ENCODE data around the gene OR52B6. TPM values are rescaled to one million over a fixed set of nuclear protein-coding genes. Genes with fewer than 3 reads are reported as not detected.

The OR52B6 gene
- total RNA-seq, 1 donor from 2014 or later = not detected

Other genes starting within 250 kb of the OR52B6 start
- not detected for gene OR51B5, start 237.4 kb upstream of the OR52B6 start, total RNA-seq
- not detected for gene OR51B6, start 229.4 kb upstream of the OR52B6 start, total RNA-seq
- gene OR51M1, start 197.1 kb upstream of the OR52B6 start, total RNA-seq = not detected
- gene OR51Q1, start 158.8 kb upstream of the OR52B6 start, total RNA-seq = not detected
- gene OR51I1, start 139.4 kb upstream of the OR52B6 start, total RNA-seq = not detected
- gene OR51I2, start 131.6 kb upstream of the OR52B6 start, total RNA-seq = not detected
- gene OR52D1, start 92.2 kb upstream of the OR52B6 start, total RNA-seq = not detected
- not detected for gene UBQLN3, start 70.9 kb upstream of the OR52B6 start, total RNA-seq
- gene UBQLNL, start 64.2 kb upstream of the OR52B6 start, total RNA-seq = 0.10 TPM
- gene OR52H1, start 32.3 kb upstream of the OR52B6 start, total RNA-seq = not detected
- gene TRIM6, start 15.8 kb downstream of the OR52B6 start, total RNA-seq = 6.5 TPM
- gene TRIM34, start 44.1 kb downstream of the OR52B6 start, total RNA-seq = 8.1 TPM
- 16.3 TPM for gene TRIM5, start 104.2 kb downstream of the OR52B6 start, total RNA-seq
- gene TRIM22, start 108.9 kb downstream of the OR52B6 start, total RNA-seq = 13.4 TPM
- gene OR56B1, start 155.6 kb downstream of the OR52B6 start, total RNA-seq = 0.10 TPM
- gene OR52N4, start 173.4 kb downstream of the OR52B6 start, total RNA-seq = not detected
- gene OR52N5, start 202.5 kb downstream of the OR52B6 start, total RNA-seq = not detected
- not detected for gene OR52N1, start 210.4 kb downstream of the OR52B6 start, total RNA-seq
- not detected for gene OR52N2, start 228.0 kb downstream of the OR52B6 start, total RNA-seq